C4-2B (cell line): ENCODE results near the gene USP6.

Experiments
- CTCF ChIP-seq: fragments of 450-650 bp; conservative IDR thresholded peaks from 2 replicates; pipeline ENCODE4 v1.5.1; 2017; ENCODE audit warnings: mild to moderate bottlenecking
- ZFX ChIP-seq: fragments of 450-650 bp; IDR thresholded peaks from 2 replicates; pipeline ENCODE4 v1.6.1; 2017

- TF ChIP-seq CTCF = no peak
- TF ChIP-seq ZFX = no peak
These were observed 95.6 kb downstream of the USP6 start for GRCh38 chr17:5211458-5211857.
